ENCODE data around the gene RAD54L.
A peak's percentile ranks its signal among the peaks of the same experiment; 100 is the strongest.

RAD54L gene

DNA sequence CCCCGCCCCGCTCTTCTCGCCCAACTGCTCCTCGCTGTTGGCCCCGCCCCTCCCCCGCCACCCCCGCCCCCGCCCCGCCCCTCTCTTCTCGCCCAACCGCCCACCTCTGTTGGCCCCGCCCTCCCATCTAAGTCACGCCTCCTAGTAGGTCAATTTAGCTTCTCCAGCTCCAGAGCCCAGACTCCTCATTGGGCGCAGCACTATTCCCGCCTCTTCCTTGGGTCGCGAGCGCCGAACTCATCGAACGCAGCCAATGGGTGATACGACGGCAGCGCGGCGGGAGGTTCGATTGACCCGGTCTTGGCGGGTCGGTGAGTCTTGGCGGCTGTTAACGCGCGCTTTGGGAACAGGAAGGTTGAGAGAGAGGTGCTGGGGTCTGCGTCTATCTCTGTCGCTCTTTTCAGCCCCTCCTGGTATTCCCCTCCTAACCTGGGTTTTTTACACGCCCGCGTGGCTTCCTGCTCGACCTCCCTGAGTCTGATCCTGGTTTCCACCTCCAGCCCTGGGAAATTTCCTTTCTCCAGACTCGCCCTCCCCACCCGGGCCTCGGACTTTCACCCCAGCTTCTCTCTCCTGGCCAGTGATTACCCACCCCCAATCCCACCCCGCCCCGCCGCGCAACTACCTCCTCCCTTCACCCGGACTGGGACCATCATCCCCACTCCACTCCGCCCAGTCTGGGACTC is at the start of gene RAD54L:
RAD54L (plus strand) TSS at position 328 of the 686 bp plus-strand sequence. CDS start 643 bp downstream, outside the sequence.
- TF ChIP-seq, protein P1, sequence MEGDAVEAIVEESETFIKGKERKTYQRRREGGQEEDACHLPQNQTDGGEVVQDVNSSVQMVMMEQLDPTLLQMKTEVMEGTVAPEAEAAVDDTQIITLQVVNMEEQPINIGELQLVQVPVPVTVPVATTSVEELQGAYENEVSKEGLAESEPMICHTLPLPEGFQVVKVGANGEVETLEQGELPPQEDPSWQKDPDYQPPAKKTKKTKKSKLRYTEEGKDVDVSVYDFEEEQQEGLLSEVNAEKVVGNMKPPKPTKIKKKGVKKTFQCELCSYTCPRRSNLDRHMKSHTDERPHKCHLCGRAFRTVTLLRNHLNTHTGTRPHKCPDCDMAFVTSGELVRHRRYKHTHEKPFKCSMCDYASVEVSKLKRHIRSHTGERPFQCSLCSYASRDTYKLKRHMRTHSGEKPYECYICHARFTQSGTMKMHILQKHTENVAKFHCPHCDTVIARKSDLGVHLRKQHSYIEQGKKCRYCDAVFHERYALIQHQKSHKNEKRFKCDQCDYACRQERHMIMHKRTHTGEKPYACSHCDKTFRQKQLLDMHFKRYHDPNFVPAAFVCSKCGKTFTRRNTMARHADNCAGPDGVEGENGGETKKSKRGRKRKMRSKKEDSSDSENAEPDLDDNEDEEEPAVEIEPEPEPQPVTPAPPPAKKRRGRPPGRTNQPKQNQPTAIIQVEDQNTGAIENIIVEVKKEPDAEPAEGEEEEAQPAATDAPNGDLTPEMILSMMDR (IDR thresholded peaks at IDR 0.05; ENCODE audit: low read depth, low read length, missing control alignments): no peak
- H3K4me3 ChIP-seq (ENCODE audit: low read depth, low read length): peak within 1 kb of the TSS; percentile 72
- peak; percentile 97 for DNase-seq (ENCODE audit: low read depth)

DNA sequence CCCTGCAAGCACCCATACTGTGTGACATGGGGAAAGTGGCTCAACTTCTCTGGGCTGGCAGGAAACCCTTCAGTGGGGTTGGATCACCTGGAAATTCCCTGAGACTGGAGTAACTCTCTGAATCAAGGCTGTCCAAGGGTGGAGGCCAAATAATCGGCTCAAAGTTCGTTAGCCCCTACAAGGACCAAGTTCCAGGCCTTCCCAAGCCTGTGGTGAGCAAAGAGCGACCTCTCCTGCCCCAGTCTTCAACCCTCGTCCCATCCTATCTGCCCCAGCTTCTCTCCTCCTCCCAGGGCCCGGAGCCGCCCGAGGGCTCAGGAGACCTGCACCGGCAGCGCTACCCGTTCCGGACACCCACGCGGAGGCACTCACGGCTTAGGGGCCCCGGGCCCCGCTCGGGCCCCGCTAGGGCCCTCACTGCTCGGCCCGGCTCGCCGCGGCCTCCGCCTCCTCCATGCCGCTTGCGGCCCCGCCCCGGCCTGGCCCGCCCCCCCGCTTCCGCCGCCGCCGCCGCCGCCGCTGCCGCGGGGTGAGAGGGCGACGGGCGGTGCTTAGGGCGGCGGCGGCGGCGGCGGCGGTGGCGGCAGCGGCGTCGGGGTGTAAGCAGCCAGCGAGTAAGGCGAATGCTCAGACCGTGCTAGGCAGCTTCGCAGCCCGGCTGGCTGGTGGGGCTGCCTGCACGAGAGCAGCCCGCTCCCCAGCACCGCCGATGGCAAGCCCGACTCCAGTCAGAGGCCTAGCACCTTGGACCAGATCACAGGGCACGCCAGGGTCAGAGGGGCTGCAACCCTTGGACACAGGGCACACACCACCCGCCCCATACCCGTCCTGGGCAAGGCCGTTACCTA is 49.4 kb upstream of the RAD54L start, which contains the start of gene POMGNT1:
POMGNT1 (minus strand) TSS at position 471 of the 848 bp plus-strand sequence. CDS start 613 bp downstream, outside the sequence.
- TF ChIP-seq, protein P1 (IDR thresholded peaks at IDR 0.05; ENCODE audit: low read depth, low read length, missing control alignments): no peak
- no peak for DNase-seq (ENCODE audit: low read depth)
- peak within 1 kb of the TSS; percentile 93 for H3K4me3 ChIP-seq (ENCODE audit: low read depth, low read length)

DNA sequence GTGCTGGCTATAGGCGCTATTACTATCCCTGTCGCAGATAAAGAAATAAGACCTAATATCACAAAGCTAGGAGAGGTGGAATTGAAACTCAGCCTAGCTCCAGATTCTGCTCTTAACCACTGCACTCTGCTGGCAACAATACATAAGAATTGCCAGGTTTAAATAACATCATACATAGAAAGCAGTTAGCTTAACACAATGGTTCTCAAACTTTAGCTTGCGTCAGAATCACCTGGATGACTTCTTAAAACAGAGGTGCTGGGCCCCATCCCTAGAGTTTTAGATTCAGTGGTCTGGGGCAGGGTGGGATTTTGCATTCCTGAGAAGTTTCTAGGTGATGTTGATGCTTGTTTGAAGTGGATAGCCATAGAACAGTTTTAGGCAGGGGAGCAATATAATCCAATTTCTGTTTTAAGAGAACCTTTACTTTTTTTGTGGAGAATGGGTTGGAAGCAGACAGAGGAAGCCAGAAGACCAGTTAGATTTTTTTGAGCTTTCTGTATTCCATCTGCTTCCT is 48.3 kb upstream of the RAD54L start:
- no peak for DNase-seq (ENCODE audit: low read depth)
- peak overlapping the region; percentile 93; the same call in 1 of the 2 replicates for H3K4me3 ChIP-seq (ENCODE audit: low read depth, low read length)
- TF ChIP-seq, protein P1 (IDR thresholded peaks at IDR 0.05; ENCODE audit: low read depth, low read length, missing control alignments): no peak

DNA sequence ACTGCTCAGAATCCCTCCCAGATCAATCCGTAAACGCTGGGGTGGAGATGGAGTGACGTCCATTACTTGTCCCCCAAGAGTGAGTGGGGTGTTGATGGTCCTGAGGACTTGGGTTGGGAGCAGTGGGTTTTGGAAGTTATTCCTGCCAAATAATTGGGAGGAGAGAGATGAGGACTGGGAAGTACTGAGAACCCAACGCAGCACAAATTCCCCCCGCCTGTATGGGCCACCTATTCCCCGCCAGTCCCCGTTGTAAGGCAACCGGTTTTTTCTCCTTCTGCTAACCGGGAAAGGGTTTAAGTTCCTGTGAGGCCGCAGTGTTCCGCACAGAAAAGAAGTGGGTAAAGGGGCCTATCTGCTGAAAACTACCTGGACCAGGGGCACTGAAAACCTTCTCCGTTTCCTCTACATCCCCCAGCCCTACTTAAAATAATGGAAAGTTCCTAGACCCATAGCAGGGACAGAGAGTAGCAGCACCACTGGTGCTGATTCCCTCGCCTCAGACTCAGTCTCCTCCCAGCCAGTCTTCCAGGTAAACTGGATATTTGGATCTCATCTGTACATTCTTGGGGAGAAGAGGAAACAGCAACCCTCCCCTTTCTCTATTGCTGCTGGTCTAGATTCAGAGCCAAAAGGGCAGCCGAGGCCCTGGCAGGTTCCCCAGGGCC is 43.7 kb upstream of the RAD54L start:
- no peak for DNase-seq (ENCODE audit: low read depth)
- H3K4me3 ChIP-seq (ENCODE audit: low read depth, low read length): no peak overlapping the region
- TF ChIP-seq, protein P1 (IDR thresholded peaks at IDR 0.05; ENCODE audit: low read depth, low read length, missing control alignments): no peak

DNA sequence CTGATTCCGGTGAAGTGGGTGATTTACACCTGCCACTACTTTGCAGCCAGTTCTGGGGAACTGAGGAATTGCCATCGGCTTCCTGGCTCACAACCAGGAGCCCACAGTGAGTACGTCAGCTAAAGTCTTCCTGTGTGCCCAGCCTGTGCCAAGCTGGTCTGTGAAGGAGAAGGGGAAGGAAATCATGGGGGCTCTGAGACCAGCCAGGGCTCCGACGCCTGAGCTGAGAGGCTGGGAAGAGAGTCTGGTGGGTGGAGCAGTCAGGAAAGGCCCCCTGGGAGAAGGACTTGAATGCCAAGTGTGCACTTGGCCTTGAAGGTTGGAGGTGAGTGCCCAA is 43.2 kb upstream of the RAD54L start:
- TF ChIP-seq, protein P1 (IDR thresholded peaks at IDR 0.05; ENCODE audit: low read depth, low read length, missing control alignments): no peak
- H3K4me3 ChIP-seq (ENCODE audit: low read depth, low read length): no peak overlapping the region
- no peak for DNase-seq (ENCODE audit: low read depth)

DNA sequence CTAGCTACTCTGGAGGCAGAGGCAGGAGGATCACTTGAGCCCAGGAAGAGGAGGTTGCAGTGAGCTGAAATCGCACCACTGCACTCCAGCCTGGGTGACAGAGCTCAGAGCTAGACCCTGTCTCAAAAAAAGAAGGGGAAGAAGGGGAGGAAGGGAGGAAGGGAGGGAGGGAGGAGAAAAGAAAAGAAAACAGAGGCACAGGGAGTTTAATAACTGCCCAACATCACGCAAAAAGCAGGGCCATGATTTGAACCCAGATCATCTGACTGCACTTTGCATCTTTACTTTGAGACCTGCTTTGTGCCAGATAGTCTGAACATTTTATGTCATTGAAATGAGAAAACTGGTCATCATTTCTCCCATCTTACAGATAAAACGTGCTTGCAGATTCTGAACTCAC is 42.4 kb upstream of the RAD54L start:
- no peak for DNase-seq (ENCODE audit: low read depth)
- TF ChIP-seq, protein P1 (IDR thresholded peaks at IDR 0.05; ENCODE audit: low read depth, low read length, missing control alignments): no peak
- no peak overlapping the region for H3K4me3 ChIP-seq (ENCODE audit: low read depth, low read length)

All from GM12864 (cell line).